Measurements from ENCODE around the gene TMEM238. TPM values are rescaled to one million over a fixed set of nuclear protein-coding genes. Genes with fewer than 3 reads are reported as not detected.

TMEM238 gene
- total and polyA plus RNA-seq, 4 donors, result 0.08 to 0.54 (median 0.47) TPM

Other genes starting within 250 kb of the TMEM238 start
- under 1 TPM in 1 of 2 donors, not detected in 1; 0.28 TPM for gene TNNT1, start 235.1 kb downstream of the TMEM238 start, total RNA-seq
- gene TNNT1, start 235.1 kb downstream of the TMEM238 start, polyA plus RNA-seq, result under 1 TPM in 1 of 2 donors, not detected in 1; 0.15 TPM
- not detected for gene TNNI3, start 226.6 kb downstream of the TMEM238 start, total RNA-seq
- gene TNNI3, start 226.6 kb downstream of the TMEM238 start, polyA plus RNA-seq, result not detected
- gene DNAAF3, start 217.7 kb downstream of the TMEM238 start, total RNA-seq, result under 1 TPM; 0.23 to 0.50 TPM
- gene DNAAF3, start 217.7 kb downstream of the TMEM238 start, polyA plus RNA-seq, result under 1 TPM; 0.18 to 0.64 TPM
- under 1 TPM in 1 of 2 donors, not detected in 1; under 0.01 TPM for gene SYT5, start 204.0 kb downstream of the TMEM238 start, total RNA-seq
- gene SYT5, start 204.0 kb downstream of the TMEM238 start, polyA plus RNA-seq, result not detected
- 10 to 100 TPM in 1 of 2 donors, 1 to 10 TPM in 1; 3.1 to 18.5 TPM for gene PTPRH, start 174.8 kb downstream of the TMEM238 start, total RNA-seq
- gene PTPRH, start 174.8 kb downstream of the TMEM238 start, polyA plus RNA-seq, result 10 to 100 TPM in 1 of 2 donors, 1 to 10 TPM in 1; 4.3 to 20.4 TPM
- 10 to 100 TPM in 1 of 2 donors, 1 to 10 TPM in 1; 4.8 to 13.7 TPM for gene TMEM86B, start 155.5 kb downstream of the TMEM238 start, total RNA-seq
- gene TMEM86B, start 155.5 kb downstream of the TMEM238 start, polyA plus RNA-seq, result 10 to 100 TPM; 19.4 to 20.1 TPM
- 10 to 100 TPM; 24.6 to 40.1 TPM for gene PPP6R1, start 125.3 kb downstream of the TMEM238 start, total RNA-seq
- 10 to 100 TPM in 1 of 2 donors, 1 to 10 TPM in 1; 5.5 to 20.4 TPM for gene PPP6R1, start 125.3 kb downstream of the TMEM238 start, polyA plus RNA-seq
- gene HSPBP1, start 104.2 kb downstream of the TMEM238 start, total RNA-seq, result 10 to 100 TPM in 1 of 2 donors, 1 to 10 TPM in 1; 9.4 to 11.6 TPM
- 10 to 100 TPM; 15.3 to 31.6 TPM for gene HSPBP1, start 104.2 kb downstream of the TMEM238 start, polyA plus RNA-seq
- gene BRSK1, start 100.3 kb downstream of the TMEM238 start, total RNA-seq, result under 1 TPM; 0.42 to 0.65 TPM
- under 1 TPM in 1 of 2 donors, not detected in 1; 0.10 TPM for gene BRSK1, start 100.3 kb downstream of the TMEM238 start, polyA plus RNA-seq
- 1 to 10 TPM; 2.1 to 3.3 TPM for gene TMEM150B, start 59.0 kb downstream of the TMEM238 start, total RNA-seq
- gene TMEM150B, start 59.0 kb downstream of the TMEM238 start, polyA plus RNA-seq, result 1 to 10 TPM in 1 of 2 donors, under 1 TPM in 1; 0.81 to 1.8 TPM
- 10 to 100 TPM in 1 of 2 donors, 1 to 10 TPM in 1; 3.9 to 11.6 TPM for gene KMT5C, start 44.4 kb downstream of the TMEM238 start, total RNA-seq
- gene KMT5C, start 44.4 kb downstream of the TMEM238 start, polyA plus RNA-seq, result 1 to 10 TPM; 1.1 to 2.1 TPM
- gene COX6B2, start 29.6 kb downstream of the TMEM238 start, total RNA-seq, result not detected
- gene COX6B2, start 29.6 kb downstream of the TMEM238 start, polyA plus RNA-seq, result not detected
- gene GARIN5B, start 21.0 kb downstream of the TMEM238 start, total RNA-seq, result not detected
- gene GARIN5B, start 21.0 kb downstream of the TMEM238 start, polyA plus RNA-seq, result not detected
- gene IL11, start 13.8 kb downstream of the TMEM238 start, total RNA-seq, result not detected
- gene IL11, start 13.8 kb downstream of the TMEM238 start, polyA plus RNA-seq, result not detected
- gene TMEM190, start 7.5 kb downstream of the TMEM238 start, total RNA-seq, result not detected
- gene TMEM190, start 7.5 kb downstream of the TMEM238 start, polyA plus RNA-seq, result not detected
- 100 to 1,000 TPM; 116 to 150 TPM for gene RPL28, start 1.6 kb upstream of the TMEM238 start, total RNA-seq
- gene RPL28, start 1.6 kb upstream of the TMEM238 start, polyA plus RNA-seq, result 100 to 1,000 TPM; 177 to 535 TPM
- 10 to 100 TPM in 1 of 2 donors, 1 to 10 TPM in 1; 5.2 to 95.2 TPM for gene UBE2S, start 23.5 kb upstream of the TMEM238 start, total RNA-seq
- gene UBE2S, start 23.5 kb upstream of the TMEM238 start, polyA plus RNA-seq, result 1 to 10 TPM; 6.7 to 6.9 TPM
- gene SHISA7, start 59.0 kb upstream of the TMEM238 start, total RNA-seq, result 1 to 10 TPM in 1 of 2 donors, not detected in 1; 1.6 TPM
- gene SHISA7, start 59.0 kb upstream of the TMEM238 start, polyA plus RNA-seq, result not detected
- 100 to 1,000 TPM in 1 of 2 donors, 10 to 100 TPM in 1; 49.1 to 101 TPM for gene ISOC2, start 77.3 kb upstream of the TMEM238 start, total RNA-seq
- 100 to 1,000 TPM; 136 to 181 TPM for gene ISOC2, start 77.3 kb upstream of the TMEM238 start, polyA plus RNA-seq
- gene C19orf85, start 80.5 kb upstream of the TMEM238 start, total RNA-seq, result not detected
- not detected for gene C19orf85, start 80.5 kb upstream of the TMEM238 start, polyA plus RNA-seq
- 1 to 10 TPM; 1.1 to 1.9 TPM for gene ZNF628, start 92.3 kb upstream of the TMEM238 start, total RNA-seq
- 1 to 10 TPM in 1 of 2 donors, under 1 TPM in 1; 0.99 to 4.4 TPM for gene ZNF628, start 92.3 kb upstream of the TMEM238 start, polyA plus RNA-seq
- gene NAT14, start 100.9 kb upstream of the TMEM238 start, total RNA-seq, result 1 to 10 TPM; 1.4 to 3.7 TPM
- 1 to 10 TPM; 2.6 to 3.5 TPM for gene NAT14, start 100.9 kb upstream of the TMEM238 start, polyA plus RNA-seq
- under 1 TPM; 0.19 to 0.84 TPM for gene SSC5D, start 104.1 kb upstream of the TMEM238 start, total RNA-seq
- gene SSC5D, start 104.1 kb upstream of the TMEM238 start, polyA plus RNA-seq, result 1 to 10 TPM in 1 of 2 donors, under 1 TPM in 1; 0.08 to 1.0 TPM
- gene SBK2, start 152.8 kb upstream of the TMEM238 start, total RNA-seq, result not detected
- not detected for gene SBK2, start 152.8 kb upstream of the TMEM238 start, polyA plus RNA-seq
- gene SBK3, start 161.3 kb upstream of the TMEM238 start, total RNA-seq, result not detected
- under 1 TPM in 1 of 2 donors, not detected in 1; 0.03 TPM for gene SBK3, start 161.3 kb upstream of the TMEM238 start, polyA plus RNA-seq
- under 1 TPM; 0.92 to 0.93 TPM for gene ZNF579, start 196.6 kb upstream of the TMEM238 start, total RNA-seq
- 1 to 10 TPM; 1.4 to 3.3 TPM for gene ZNF579, start 196.6 kb upstream of the TMEM238 start, polyA plus RNA-seq
- gene FIZ1, start 215.2 kb upstream of the TMEM238 start, total RNA-seq, result 1 to 10 TPM; 2.2 to 2.3 TPM
- gene FIZ1, start 215.2 kb upstream of the TMEM238 start, polyA plus RNA-seq, result 1 to 10 TPM; 1.1 to 4.3 TPM
- 1 to 10 TPM; 6.7 to 8.8 TPM for gene ZNF524, start 216.0 kb upstream of the TMEM238 start, total RNA-seq
- 10 to 100 TPM; 11.5 to 12.3 TPM for gene ZNF524, start 216.0 kb upstream of the TMEM238 start, polyA plus RNA-seq
- 1 to 10 TPM; 1.4 to 1.8 TPM for gene ZNF865, start 221.4 kb upstream of the TMEM238 start, total RNA-seq
- gene ZNF865, start 221.4 kb upstream of the TMEM238 start, polyA plus RNA-seq, result 1 to 10 TPM in 1 of 2 donors, under 1 TPM in 1; 0.38 to 3.1 TPM
- 1 to 10 TPM; 3.9 to 6.0 TPM for gene ZNF784, start 240.3 kb upstream of the TMEM238 start, total RNA-seq
- 1 to 10 TPM in 1 of 2 donors, under 1 TPM in 1; 0.79 to 3.6 TPM for gene ZNF784, start 240.3 kb upstream of the TMEM238 start, polyA plus RNA-seq